ENCODE data around the gene PYGM.
A peak's percentile ranks its signal among the peaks of the same experiment; 100 is the strongest.

Gene PYGM

GRCh38 chr11:64729851-64730382 lies 29.9 kb downstream of the PYGM start:
- no peak for DNase-seq

GRCh38 chr11:64728757-64729365 lies 30.9 kb downstream of the PYGM start:
- DNase-seq, result no peak

- no peak for DNase-seq
These were observed 32.8 kb downstream of the PYGM start for GRCh38 chr11:64726867-64727530.

GRCh38 chr11:64726211-64726641 lies 33.5 kb downstream of the PYGM start:
- DNase-seq, result no peak

GRCh38 chr11:64724863-64725532 lies 34.8 kb downstream of the PYGM start:
- no peak for DNase-seq

GRCh38 chr11:64723907-64724862 lies 35.6 kb downstream of the PYGM start:
- DNase-seq, result no peak

- DNase-seq, result peak; percentile 69
These were observed 36.5 kb downstream of the PYGM start, which contains the start of gene NRXN2 for GRCh38 chr11:64723117-64723906. NRXN2 (minus strand) TSS chr11:64723197; CDS start chr11:64713699, 9,498 bp downstream.

GRCh38 chr11:64722141-64723065 lies 37.4 kb downstream of the PYGM start:
- no peak for DNase-seq

- no peak for DNase-seq
These were observed 38.4 kb downstream of the PYGM start for GRCh38 chr11:64721359-64721699.

- no peak for DNase-seq
These were observed 39.0 kb downstream of the PYGM start for GRCh38 chr11:64720640-64721358.

GRCh38 chr11:64720167-64720566 lies 39.6 kb downstream of the PYGM start:
- no peak for DNase-seq

- DNase-seq, result no peak
These were observed 40.4 kb downstream of the PYGM start for GRCh38 chr11:64719406-64719805.

GRCh38 chr11:64718780-64719124 lies 41.0 kb downstream of the PYGM start:
- no peak for DNase-seq

GRCh38 chr11:64718084-64718779 lies 41.5 kb downstream of the PYGM start:
- DNase-seq, result no peak

- DNase-seq, result no peak
These were observed 42.6 kb downstream of the PYGM start for GRCh38 chr11:64717268-64717578.

GRCh38 chr11:64716473-64717267 lies 43.1 kb downstream of the PYGM start:
- no peak for DNase-seq

- DNase-seq, result no peak
These were observed 43.9 kb downstream of the PYGM start for GRCh38 chr11:64715756-64716472.

GRCh38 chr11:64715110-64715509 lies 44.7 kb downstream of the PYGM start:
- DNase-seq, result no peak
